Colonic mucosa (tissue), 4 donors: ENCODE measurements around the gene MST1. TPM values are rescaled to one million over a fixed set of nuclear protein-coding genes. Genes with fewer than 3 reads are reported as not detected.

Experiments
- DNase-seq: peaks from one replicate; pipeline ENCODE4 v3.0.0-alpha.2; 2020
- H3K27ac ChIP-seq: fragments of 200-600 bp; one replicate; pipeline ENCODE4 v1.8.0; 2021
- H3K27me3 ChIP-seq: fragments of 200-600 bp; one replicate; pipeline ENCODE4 v1.8.0; 2021
- H3K36me3 ChIP-seq: fragments of 200-600 bp; one replicate; pipeline ENCODE4 v1.8.0; 2021
- H3K4me1 ChIP-seq: fragments of 200-600 bp; one replicate; pipeline ENCODE4 v1.8.0; 2021; ENCODE audit warnings: mild to moderate bottlenecking
- H3K4me3 ChIP-seq: fragments of 200-600 bp; one replicate; pipeline ENCODE4 v1.8.0; 2021
- H3K9ac ChIP-seq, 2 donors: one replicate each; pipeline ENCODE4 v1.7.0; 2013; ENCODE audit warnings: control low read depth in 2 of 2, low read depth in 2 of 2, low read length in 2 of 2
- H3K9me3 ChIP-seq: fragments of 200-600 bp; one replicate; pipeline ENCODE4 v1.8.0; 2021
- CTCF ChIP-seq: fragments of 200-600 bp; IDR thresholded peaks from one replicate; pipeline ENCODE4 v1.8.0; 2022; ENCODE audit warnings: antibody characterized with exemption, mild to moderate bottlenecking
- intact Hi-C: fragments of 100-400 bp; cut with DNase I; formaldehyde crosslinking; loops from one replicate; pipeline ENCODE4 v1.14.1; 2022
- total RNA-seq, 2 donors: library from RNA; stranded (reverse); fragmentation: NEBNext Ultra II Directional in 1 of 2; extraction: Animal tissue kit (Norgen Biotek cat#: 25700) in 1 of 2; gene quantifications; one replicate each; pipeline ENCODE4 v1.2.1, GENCODE V29; 2021
- donor health status: healthy.
- donor health status: DM: no; HTN: no; CAD: no.
- donor health status: DM: no; HTN: no; CAD: no.

MST1 gene
- total RNA-seq, 2 donors from 2014 or later: 27.7 to 49.9 TPM

GRCh38 chr3:49641921-49642707, 47.2 kb downstream of the MST1 start:
- Histone ChIP-seq H3K9ac (no peak overlapping the region), H3K4me3 (no peak overlapping the region), H3K27ac (no peak overlapping the region), H3K27me3 (no peaks in the 10 kb centered on the region), H3K9me3 (no peaks in the 10 kb centered on the region), H3K36me3 (no peaks in the 10 kb centered on the region), H3K4me1 (no peaks in the 10 kb centered on the region)
- DNase-seq: no peak
- no peak for TF ChIP-seq CTCF
- intact Hi-C loops: no loop called here

- Histone ChIP-seq H3K4me3 (no peak overlapping the region), H3K9ac (no peak overlapping the region), H3K4me1 (no peaks in the 10 kb centered on the region), H3K36me3 (no peaks in the 10 kb centered on the region), H3K27ac (no peak overlapping the region), H3K27me3 (no peaks in the 10 kb centered on the region), H3K9me3 (no peaks in the 10 kb centered on the region)
- no peak for TF ChIP-seq CTCF
- no peak for DNase-seq
- intact Hi-C loops: no loop called here
Observed at GRCh38 chr3:49641292-49641691, 48.0 kb downstream of the MST1 start.

GRCh38 chr3:49639551-49639950, 49.7 kb downstream of the MST1 start:
- no peaks in the 10 kb centered on the region for H3K27me3 ChIP-seq
- no peaks in the 10 kb centered on the region for H3K36me3 ChIP-seq
- H3K27ac ChIP-seq: no peak overlapping the region
- intact Hi-C loops: no loop called here
- no peak for TF ChIP-seq CTCF
- no peaks in the 10 kb centered on the region for H3K9me3 ChIP-seq
- no peak overlapping the region for H3K4me3 ChIP-seq
- H3K9ac ChIP-seq: no peak overlapping the region
- no peak for DNase-seq
- no peaks in the 10 kb centered on the region for H3K4me1 ChIP-seq

- no peak for DNase-seq
- Histone ChIP-seq H3K9me3 (no peaks in the 10 kb centered on the region), H3K4me1 (no peaks in the 10 kb centered on the region), H3K27ac (no peak overlapping the region), H3K9ac (no peak overlapping the region), H3K27me3 (no peaks in the 10 kb centered on the region), H3K4me3 (no peak overlapping the region), H3K36me3 (no peaks in the 10 kb centered on the region)
- intact Hi-C loops: no loop called here
- no peak for TF ChIP-seq CTCF
Observed at GRCh38 chr3:49638445-49638844, 50.8 kb downstream of the MST1 start.

- TF ChIP-seq CTCF: no peak
- no peaks in the 10 kb centered on the region for H3K27me3 ChIP-seq
- DNase-seq: no peak
Observed at GRCh38 chr3:49636883-49637609, 52.2 kb downstream of the MST1 start.

More at GRCh38 chr3:49636883-49637609, 52.2 kb downstream of the MST1 start:
- intact Hi-C loops: no loop called here
- H3K27ac ChIP-seq: no peak overlapping the region
- no peaks in the 10 kb centered on the region for H3K4me1 ChIP-seq
- no peaks in the 10 kb centered on the region for H3K9me3 ChIP-seq
- H3K4me3 ChIP-seq: no peak overlapping the region
- no peaks in the 10 kb centered on the region for H3K36me3 ChIP-seq
- no peak overlapping the region for H3K9ac ChIP-seq
